MM.1S (cell line): ENCODE results near the gene RBFOX1.

ENCODE experiments used
- DNase-seq: peaks from one replicate; pipeline ENCODE4 v3.0.0-alpha.2; 2015
- H2AFZ ChIP-seq: fragments of 300-600 bp; sonication (generic); 2 replicates; pipeline ENCODE4 v1.6.0; 2016; ENCODE audit warnings: antibody characterized with exemption, low read length
- H3F3A ChIP-seq: fragments of 300-600 bp; sonication (generic); 2 replicates; pipeline ENCODE4 v1.6.1; 2016; ENCODE audit warnings: mild to moderate bottlenecking, antibody characterized with exemption, low read length, moderate library complexity, mixed read lengths; ENCODE audit not compliant: insufficient read depth
- H3K27ac ChIP-seq: fragments of 300-600 bp; sonication (generic); 2 replicates; pipeline ENCODE4 v1.5.1; 2016; ENCODE audit warnings: mild to moderate bottlenecking, low read length
- H3K27me3 ChIP-seq: fragments of 300-600 bp; sonication (generic); replicated peaks from 2 replicates; pipeline ENCODE4 v1.6.0; 2016; ENCODE audit warnings: low read length; ENCODE audit not compliant: insufficient read depth
- H3K36me3 ChIP-seq: fragments of 300-600 bp; sonication (generic); replicated peaks from 2 replicates; pipeline ENCODE4 v1.6.1; 2016; ENCODE audit warnings: mild to moderate bottlenecking, low read length, mixed read lengths; ENCODE audit not compliant: insufficient read depth
- H3K4me1 ChIP-seq: fragments of 300-600 bp; sonication (generic); 2 replicates; pipeline ENCODE4 v1.6.1; 2016; ENCODE audit warnings: low read length, mixed read lengths
- H3K4me2 ChIP-seq: fragments of 300-600 bp; sonication (generic); 2 replicates; pipeline ENCODE4 v1.6.0; 2016; ENCODE audit warnings: low read depth, low read length
- H3K4me3 ChIP-seq: fragments of 300-600 bp; sonication (generic); 2 replicates; pipeline ENCODE4 v1.5.1; 2016; ENCODE audit warnings: low read length, mixed read lengths
- H3K79me2 ChIP-seq: fragments of 300-600 bp; sonication (generic); 2 replicates; pipeline ENCODE4 v1.6.1; 2016; ENCODE audit warnings: mixed run types, low read length, mixed read lengths
- H3K9ac ChIP-seq: fragments of 300-600 bp; sonication (generic); 2 replicates; pipeline ENCODE4 v1.6.1; 2016; ENCODE audit warnings: low read length, mixed read lengths
- H3K9me2 ChIP-seq: fragments of 300-600 bp; sonication (generic); replicated peaks from 2 replicates; pipeline ENCODE4 v1.6.1; 2016; ENCODE audit warnings: mild to moderate bottlenecking, low read length, mixed read lengths; ENCODE audit not compliant: insufficient read depth
- H3K9me3 ChIP-seq: fragments of 300-600 bp; sonication (generic); replicated peaks from 2 replicates; pipeline ENCODE4 v1.6.1; 2016; ENCODE audit warnings: mild to moderate bottlenecking, low read length, mixed read lengths; ENCODE audit not compliant: insufficient read depth
- H4K20me1 ChIP-seq: fragments of 300-600 bp; sonication (generic); 2 replicates; pipeline ENCODE4 v1.6.1; 2016; ENCODE audit warnings: mild to moderate bottlenecking, low read length, moderate library complexity, mixed read lengths; ENCODE audit not compliant: insufficient read depth
- CTCF ChIP-seq: fragments of 300-600 bp; sonication (generic); IDR thresholded peaks from 2 replicates; pipeline ENCODE4 v1.5.1; 2016; ENCODE audit warnings: antibody characterized with exemption, low read length, mixed read lengths
- EZH2 ChIP-seq: fragments of 300-600 bp; sonication (generic); optimal IDR thresholded peaks from 2 replicates; pipeline ENCODE3; 2017; ENCODE audit warnings: low read depth, mild to moderate bottlenecking, antibody characterized with exemption, low read length, mixed read lengths
- EZH2phosphoT487 ChIP-seq: fragments of 300-600 bp; sonication (generic); IDR thresholded peaks from 2 replicates; pipeline ENCODE4 v1.6.1; 2018; ENCODE audit warnings: antibody characterized with exemption, low read length

RBFOX1 gene

DNA sequence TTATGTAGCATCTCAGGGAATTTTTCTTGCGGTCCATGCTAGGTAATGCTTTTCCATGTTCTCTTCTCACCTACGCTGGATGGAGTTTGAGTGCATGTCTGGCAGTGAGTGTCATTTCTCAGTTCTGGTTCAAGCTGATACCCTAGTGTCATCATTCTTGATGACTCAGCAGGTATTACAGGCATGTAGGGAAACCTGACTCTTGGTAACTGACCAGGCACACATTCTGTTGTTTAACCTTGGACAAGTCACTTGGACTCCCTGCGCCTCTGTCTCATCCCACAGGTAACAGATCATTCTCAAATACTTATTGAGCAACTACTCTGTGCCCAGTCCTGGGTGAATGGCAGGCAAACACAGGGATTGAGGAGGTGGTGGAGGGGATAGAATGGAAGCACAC is 6.8 kb upstream of the RBFOX1 start:
- H3K27me3 ChIP-seq, result no peaks in the 10 kb centered on the region
- TF ChIP-seq CTCF, result no peak
- TF ChIP-seq EZH2phosphoT487, result no peak
- TF ChIP-seq EZH2, result no peak
- no peak overlapping the region for H3K9ac ChIP-seq
- no peak overlapping the region for H3K4me3 ChIP-seq
- DNase-seq, result no peak
- H3K9me3 ChIP-seq, result no peaks in the 10 kb centered on the region
- H3K9me2 ChIP-seq, result no peaks in the 10 kb centered on the region
- no peaks in the 10 kb centered on the region for H3F3A ChIP-seq
- H3K27ac ChIP-seq, result no peak overlapping the region
- H3K36me3 ChIP-seq, result no peaks in the 10 kb centered on the region
- H3K79me2 ChIP-seq, result no peaks in the 10 kb centered on the region
- no peak overlapping the region for H3K4me2 ChIP-seq
- H2AFZ ChIP-seq, result no peak overlapping the region
- no peaks in the 10 kb centered on the region for H4K20me1 ChIP-seq
- no peaks in the 10 kb centered on the region for H3K4me1 ChIP-seq

GRCh38 chr16:7330709-7331108 is 1.9 kb upstream of the RBFOX1 start:
- H3F3A ChIP-seq, result no peaks in the 10 kb centered on the region
- TF ChIP-seq CTCF, result no peak
- TF ChIP-seq EZH2phosphoT487, result no peak
- no peak for TF ChIP-seq EZH2
- no peak overlapping the region for H2AFZ ChIP-seq
- H3K9me3 ChIP-seq, result no peaks in the 10 kb centered on the region
- no peak overlapping the region for H3K4me2 ChIP-seq
- H3K36me3 ChIP-seq, result no peaks in the 10 kb centered on the region
- no peaks in the 10 kb centered on the region for H3K27me3 ChIP-seq
- no peak overlapping the region for H3K27ac ChIP-seq
- no peak overlapping the region for H3K4me3 ChIP-seq
- no peak overlapping the region for H3K9ac ChIP-seq
- H3K4me1 ChIP-seq, result no peaks in the 10 kb centered on the region
- H4K20me1 ChIP-seq, result no peaks in the 10 kb centered on the region
- H3K9me2 ChIP-seq, result no peaks in the 10 kb centered on the region
- H3K79me2 ChIP-seq, result no peaks in the 10 kb centered on the region
- DNase-seq, result no peak

DNA sequence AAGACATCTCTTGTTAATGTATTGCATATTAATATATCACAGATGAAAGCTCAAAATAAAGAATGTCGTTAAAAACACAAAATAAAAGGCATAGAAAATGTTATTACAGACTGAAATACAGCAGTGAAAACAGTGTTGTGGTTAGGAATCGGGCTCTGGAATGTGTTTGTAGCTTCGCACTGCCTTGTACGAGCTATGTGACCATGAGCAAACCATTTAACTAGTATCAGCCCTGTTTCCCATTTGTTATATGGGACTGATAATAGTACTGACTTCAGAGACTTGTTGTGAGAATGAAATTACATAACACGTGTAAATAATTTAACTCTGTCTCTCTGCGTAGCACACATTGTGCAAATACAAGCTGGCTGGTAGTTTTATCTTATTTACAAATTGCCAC is 648 bp upstream of the RBFOX1 start:
- TF ChIP-seq CTCF, result no peak
- TF ChIP-seq EZH2phosphoT487, result no peak
- TF ChIP-seq EZH2, result no peak
- Histone ChIP-seq H3K36me3 (no peaks in the 10 kb centered on the region), H3K27me3 (no peaks in the 10 kb centered on the region), H3K4me2 (no peak overlapping the region), H3K4me3 (no peak overlapping the region), H3F3A (no peaks in the 10 kb centered on the region), H3K9me3 (no peaks in the 10 kb centered on the region), H3K9me2 (no peaks in the 10 kb centered on the region), H3K27ac (no peak overlapping the region), H3K79me2 (no peaks in the 10 kb centered on the region), H4K20me1 (no peaks in the 10 kb centered on the region), H2AFZ (no peak overlapping the region), H3K9ac (no peak overlapping the region), H3K4me1 (no peaks in the 10 kb centered on the region)
- DNase-seq, result no peak
